ENCODE measurements around the gene PSMD5.

PSMD5 gene

DNA sequence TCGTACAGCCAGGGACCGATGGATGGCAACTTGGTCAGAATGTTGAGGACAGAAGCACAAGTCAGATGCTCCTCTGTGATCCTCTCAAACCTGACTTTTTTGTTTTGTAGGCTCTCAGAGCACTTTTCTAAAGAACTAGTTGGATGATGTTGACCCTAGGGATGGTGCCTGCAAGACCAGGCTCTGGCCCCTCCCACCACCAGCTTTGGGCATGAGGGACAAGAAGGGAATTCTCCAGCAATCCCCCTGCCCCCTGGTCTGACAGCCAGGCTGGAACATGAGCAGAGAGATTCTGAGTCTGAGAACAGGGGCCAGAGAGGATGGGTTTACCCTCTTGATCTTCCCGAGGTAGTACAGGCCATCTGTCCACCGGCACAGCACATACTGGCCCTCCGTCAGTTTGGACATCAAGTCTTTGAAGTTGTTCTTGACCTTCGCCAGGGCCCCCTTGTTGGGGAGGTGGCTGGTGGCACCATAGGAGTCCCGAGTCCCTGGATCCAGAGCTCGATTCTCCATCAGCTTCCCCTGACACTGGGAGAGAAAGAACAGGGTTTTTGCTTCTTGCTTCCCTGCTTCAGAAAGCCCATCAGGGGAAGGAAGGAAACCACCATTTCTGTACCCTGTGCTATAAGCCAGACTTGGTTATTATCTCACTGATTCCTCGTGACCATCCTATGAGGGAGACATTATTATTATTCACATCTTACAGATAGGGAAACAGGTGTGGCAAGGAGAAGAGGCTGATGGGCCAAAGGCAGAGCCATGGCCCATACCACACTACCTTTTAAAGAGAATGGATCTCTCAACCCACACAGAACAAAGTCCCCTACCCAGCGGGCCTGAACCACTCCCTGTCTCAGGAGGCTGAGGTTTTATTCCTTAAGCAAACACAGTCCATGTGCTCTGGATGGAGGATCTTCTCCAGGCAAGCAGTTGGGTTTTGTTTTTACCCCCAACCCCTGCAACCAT lies 31.8 kb upstream of the PSMD5 start:
- no peak for DNase-seq

DNA sequence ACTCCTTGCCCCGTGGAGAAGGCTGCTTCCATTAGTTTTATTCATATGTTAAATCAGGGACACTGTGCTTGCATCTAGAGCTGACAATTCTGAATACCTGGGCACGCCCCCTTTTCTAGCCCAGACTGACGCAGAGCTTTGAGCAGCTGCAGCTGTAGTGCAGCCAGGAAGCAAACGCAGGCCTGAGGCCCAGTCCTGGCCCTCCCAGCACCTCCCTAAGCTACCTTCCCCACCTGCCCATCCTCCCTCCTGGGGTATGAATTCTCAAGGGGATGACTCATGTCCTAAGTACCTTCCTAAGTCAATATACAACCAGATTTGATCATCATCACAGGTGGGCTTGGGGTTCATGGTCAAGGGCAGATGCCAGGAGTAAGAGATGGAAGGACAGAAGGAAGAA lies 30.8 kb upstream of the PSMD5 start:
- no peak for DNase-seq

DNA sequence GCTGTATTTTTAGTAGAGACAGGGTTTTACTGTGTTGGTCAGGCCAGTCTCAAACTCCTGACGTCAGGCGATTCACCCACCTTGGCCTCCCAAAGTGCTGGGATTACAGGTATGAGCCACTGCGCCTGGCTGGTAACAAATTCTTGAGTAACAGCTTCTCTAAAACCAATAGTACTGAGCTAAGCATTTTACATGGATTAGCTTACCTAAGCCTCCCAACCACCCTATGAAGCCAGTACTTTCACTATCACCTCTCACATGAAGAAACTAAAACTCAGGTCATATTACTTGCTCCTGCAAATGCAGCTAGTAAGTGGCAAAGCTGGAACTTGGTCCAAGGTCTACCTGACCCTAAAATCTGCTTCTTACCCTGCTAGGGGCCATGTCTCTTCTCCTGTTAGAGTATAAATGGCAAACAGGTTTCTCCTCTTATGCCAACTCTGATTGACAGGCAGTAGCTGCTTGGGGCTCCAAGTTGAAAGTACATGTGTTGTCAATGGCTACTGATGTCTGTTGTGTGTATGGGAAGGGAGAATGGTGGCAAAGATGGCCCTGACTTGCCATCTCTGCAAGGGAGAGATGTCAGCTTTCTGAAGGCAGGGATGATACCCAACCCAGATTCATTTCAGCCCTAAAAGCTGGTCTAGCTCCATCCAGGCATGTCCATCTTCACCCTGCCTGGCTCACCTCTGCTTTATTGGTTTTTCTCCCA lies 30.2 kb upstream of the PSMD5 start:
- DNase-seq = no peak

DNA sequence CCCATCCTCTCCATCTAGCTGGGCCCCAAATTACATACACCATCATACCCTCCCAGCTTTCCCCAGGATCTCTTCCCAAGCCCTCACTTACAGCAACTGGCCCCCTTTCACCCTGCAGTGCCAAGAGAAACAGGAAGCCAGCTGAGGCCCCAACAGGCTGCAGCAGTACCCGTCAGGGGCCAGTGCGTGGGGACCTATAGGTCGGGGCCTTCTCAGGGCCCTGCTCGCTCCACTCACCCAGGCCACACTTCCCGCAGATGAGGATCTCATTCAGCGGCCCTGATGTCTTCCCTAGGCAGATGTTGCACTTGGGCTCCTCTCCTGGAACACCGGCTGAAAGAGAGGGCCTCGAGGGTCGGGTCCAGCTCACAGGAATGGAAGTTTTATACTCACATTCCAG lies 27.5 kb upstream of the PSMD5 start:
- no peak for DNase-seq

DNA sequence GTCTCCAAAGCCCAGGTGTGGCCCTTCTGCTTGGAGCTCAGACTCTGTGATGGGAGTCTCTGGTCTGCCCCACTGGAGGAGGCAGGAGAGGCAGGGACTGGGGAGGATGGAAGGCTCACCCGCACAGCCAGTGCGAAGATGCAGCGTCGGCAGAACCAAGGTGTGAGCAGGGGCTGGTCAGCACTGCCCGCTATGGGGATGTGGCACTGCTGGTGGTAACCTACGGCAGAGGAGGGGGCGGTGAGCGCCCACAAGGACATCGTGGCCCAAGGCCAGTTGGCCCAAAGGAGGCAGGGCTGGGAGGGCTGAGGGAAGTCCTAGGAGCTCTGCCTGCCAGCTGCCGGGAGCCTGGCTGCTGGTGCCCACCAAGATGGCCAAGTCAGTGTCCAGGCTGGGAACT lies 27.0 kb upstream of the PSMD5 start:
- no peak for DNase-seq

DNA sequence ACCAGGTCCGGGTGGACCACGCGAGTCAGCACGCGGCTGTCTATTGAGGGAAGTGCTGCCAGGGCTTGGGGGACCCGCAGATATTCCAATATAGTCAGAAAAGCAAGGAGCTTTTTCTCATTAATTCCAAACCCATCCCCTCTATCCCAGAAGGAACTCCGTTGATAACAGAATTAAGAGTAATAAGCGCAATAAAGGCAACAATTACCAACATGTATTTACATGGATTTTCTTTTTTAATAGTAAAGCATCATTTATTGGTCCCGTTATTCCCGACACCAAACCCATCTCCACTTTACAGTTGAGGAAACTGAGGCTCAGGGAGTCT lies 26.6 kb upstream of the PSMD5 start:
- DNase-seq = no peak

DNA sequence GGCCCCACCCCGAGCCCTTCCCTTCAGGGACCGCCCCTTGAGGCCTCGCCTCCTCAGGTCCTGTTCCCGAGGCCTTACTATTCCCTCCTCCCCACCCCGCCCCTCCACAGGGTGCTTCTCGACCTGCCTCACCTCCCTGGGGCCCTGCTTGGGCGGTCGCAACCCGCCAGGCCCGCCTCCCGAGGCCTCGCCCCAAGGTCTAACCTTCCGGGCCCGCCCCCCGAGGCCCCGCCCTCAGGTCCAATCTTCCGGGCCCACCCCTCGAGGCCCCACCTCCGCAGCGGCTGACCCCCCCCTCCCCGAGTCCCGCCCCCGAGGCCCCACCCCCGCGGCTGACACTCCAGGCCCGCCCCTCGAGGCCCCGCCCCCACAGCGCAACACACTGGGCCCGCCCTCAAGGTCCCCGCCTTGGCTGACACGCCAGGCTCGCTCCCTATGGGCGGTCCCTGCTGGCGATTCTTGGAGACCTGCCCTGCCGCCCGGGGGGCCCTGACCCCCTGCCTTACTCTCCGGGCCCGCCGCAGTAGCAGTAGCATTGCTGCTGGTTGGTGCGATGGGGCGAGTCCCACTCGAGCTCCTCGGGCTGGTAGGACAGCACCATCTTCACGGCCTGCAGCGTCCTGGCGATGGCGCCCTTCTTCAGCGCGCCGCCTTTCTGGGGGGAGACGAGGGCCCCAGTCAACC lies 26.1 kb upstream of the PSMD5 start:
- DNase-seq = peak; percentile 97

DNA sequence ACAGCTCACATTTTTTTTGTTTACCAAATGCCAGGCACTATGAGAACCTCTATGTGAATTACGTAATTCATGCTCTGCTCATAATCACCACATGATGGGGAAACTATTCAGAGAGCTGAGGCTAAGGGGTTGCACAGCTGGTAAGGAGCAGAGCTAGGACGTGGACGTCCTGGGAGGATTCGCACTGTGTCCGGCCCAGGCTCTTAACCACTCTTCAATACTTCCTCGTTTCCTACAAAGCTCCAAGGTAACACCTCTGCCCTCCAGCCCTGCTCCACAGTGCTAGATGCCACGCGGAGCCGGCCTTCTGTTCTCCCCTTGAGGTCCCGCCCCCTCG lies 25.6 kb upstream of the PSMD5 start:
- DNase-seq = no peak

DNA sequence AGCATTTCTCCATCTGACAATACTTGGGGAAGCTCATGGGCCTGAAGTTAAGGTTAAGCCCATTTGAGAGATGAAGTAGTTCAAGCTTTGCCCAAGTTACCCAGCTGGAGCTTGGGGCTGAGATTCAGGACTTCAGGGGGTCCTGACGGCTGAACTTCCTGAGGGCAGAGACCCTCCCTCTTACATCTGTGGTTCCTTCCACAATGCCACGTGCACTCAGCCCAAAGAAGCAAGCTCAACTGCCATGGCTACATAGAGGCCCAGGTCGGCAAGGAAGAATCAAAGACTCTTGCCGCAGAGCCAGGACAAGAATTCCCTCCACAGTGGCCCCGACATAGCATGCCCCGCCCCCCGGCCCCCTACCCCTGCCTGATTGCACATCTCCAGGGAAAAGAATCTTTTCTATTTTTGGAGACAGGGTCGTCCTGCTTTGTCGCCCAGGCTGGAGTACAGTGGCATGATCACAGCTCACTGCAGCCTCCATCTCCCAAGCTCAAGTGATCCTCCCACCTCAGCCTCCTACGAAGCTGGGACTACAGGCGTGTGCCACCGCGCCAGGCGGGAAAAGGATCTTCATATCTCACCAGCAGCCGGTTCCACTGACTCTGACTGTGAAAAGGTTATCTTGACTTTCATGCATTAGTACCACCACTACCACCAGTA lies 25.1 kb upstream of the PSMD5 start:
- no peak for DNase-seq

DNA sequence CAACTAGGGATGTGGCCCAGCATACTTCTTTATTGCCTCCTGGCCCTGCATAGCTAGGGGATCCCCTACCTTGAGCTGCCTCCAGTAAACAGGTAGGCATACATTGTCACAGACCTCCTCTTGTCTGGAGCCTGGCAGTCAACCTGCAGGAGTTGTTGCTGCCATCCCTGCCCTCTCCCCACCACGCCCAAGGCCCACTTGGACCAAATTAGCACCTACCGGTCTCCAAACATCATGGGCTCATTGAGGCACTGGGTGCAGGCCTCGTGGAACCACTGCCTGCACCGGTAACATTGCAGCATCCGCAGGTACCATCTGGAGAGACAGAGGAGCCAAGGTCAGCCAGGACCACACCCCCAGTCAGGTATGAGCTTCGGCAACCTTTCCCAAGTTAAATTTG lies 23.9 kb upstream of the PSMD5 start:
- DNase-seq = no peak

DNA sequence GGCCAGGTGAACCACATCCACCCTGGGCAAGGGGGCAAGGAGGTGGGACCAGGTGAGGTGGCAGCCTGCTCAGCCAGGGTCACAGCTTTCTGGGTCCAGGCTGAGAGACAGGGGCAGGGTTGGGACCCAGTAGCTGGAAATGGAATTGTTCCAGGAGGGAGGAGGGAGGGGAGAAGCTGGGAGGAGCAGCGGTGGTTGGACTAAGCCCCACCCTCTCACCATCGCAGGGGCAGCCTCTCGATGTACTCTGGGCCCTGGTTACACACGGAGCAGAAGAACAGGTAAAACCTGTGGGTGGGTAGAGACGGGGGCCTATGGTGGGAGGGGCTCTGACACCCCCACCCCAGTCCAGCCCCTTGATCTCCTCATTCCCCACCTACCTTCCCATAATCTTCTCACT lies 23.1 kb upstream of the PSMD5 start:
- DNase-seq = no peak

DNA sequence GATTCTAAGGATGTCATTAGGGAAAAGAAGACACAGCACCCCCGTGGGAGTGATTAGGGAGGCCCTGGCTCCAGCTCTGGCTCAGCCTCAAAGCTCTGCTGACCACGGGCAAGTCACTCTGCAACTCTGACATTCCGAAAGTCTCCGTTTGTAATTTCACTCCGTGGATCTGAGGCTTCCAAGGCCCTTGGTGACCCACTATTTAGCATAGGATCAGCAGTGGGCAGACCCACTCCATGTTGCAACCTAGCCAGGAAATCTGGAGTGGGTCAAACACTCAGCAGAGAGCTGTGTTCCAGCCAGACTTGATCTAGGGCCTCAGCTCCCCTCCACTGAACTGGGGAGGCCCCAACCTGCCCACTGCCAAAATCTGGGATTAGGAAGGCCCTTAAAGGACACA lies 22.5 kb upstream of the PSMD5 start:
- no peak for DNase-seq

DNA sequence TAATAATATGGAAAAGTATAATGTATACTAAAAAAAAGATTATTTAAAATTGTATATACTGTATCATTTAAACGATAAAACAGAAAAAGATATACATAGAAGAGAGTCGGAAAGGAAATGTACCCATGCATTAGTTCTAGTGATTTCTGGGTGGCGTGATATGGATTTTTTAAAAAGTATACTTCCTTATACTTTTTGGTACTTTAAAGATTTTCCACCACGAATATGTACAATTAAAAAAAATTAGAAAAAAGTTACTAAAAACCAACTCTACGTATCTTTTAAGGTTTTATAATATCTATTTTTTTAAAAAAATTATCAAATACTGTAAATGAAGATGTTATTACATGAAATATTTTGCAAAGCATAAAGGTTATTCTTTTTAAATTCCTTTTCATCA lies 22.0 kb upstream of the PSMD5 start:
- no peak for DNase-seq

DNA sequence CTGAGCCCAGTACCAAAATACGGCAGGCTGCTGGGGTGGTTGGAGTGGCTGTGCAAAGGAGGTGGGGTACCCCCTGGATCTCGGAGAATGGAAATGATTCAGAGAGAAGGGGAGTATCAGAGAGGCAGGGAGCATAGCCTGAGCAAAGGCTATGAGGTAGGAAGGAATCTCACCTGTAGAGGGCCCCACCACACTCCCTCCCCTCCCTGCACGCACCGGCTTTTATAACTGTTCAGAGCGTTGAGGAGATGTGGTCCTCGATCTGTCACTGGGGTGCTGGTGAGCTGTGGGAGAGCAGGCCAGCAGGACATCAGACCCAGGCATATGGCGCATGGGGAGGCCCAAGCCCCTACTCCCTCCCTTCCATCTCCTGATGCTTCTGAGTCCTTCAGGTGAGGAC lies 21.1 kb upstream of the PSMD5 start:
- DNase-seq = no peak

DNA sequence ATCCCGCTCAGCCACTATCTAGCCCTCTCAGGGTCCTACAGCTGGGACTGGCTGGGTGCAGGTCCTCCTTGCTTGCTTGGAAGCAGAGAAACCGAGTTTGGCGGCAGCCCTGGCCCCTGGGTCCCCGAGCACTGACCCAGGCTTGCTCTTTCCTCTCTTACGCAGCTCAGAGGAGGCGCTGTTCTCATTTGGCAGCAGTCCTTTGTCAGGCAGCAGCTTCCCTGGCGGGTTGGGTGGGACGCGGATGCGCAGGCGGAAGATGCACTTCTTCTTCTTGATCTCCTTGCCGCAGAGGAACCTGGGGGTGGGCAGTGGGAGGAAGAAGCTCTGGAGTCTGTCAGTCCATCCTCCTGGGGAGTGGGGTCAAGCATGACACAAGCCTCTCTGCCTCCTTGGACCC lies 19.7 kb upstream of the PSMD5 start:
- no peak for DNase-seq

DNA sequence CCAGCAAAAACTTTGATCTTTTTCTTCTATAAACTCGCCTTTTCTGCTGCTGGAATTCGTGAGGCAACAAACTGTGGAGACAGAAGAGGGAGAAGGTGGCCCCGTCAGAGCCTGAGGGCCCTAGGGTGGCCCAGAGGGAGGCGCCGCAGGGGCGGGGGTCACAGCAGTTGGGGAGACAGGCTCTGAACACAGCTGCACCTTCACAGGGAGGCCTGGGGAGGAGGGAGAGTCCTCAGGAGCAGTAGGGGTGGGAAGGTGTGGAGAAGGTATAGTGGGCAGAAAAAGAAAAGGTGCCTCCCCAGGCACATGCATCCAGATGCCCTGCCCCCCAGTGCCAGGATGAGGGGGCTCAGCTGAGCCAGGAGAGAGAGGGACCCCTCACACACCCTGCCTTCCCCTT lies 19.2 kb upstream of the PSMD5 start:
- DNase-seq = no peak

DNA sequence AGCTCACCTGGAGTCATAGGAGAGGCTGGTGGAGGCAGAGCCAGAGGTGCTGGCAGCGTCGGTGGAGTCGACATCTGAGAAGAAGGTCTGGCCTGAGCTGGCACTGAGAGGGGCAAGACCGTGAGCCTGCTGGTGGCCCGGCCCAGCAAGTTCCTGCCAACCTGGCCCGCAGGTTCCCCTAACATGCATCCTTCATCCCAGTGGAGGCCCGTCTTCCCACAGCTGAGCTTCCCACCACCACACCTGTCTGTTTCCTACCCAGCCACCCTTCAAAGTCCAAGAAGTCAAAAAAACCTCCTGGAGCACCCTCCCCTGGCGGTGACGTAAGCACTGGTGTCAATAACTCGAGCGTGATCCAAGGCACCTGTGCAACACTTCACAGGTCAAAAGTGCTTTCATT lies 17.4 kb upstream of the PSMD5 start:
- DNase-seq = no peak

DNA sequence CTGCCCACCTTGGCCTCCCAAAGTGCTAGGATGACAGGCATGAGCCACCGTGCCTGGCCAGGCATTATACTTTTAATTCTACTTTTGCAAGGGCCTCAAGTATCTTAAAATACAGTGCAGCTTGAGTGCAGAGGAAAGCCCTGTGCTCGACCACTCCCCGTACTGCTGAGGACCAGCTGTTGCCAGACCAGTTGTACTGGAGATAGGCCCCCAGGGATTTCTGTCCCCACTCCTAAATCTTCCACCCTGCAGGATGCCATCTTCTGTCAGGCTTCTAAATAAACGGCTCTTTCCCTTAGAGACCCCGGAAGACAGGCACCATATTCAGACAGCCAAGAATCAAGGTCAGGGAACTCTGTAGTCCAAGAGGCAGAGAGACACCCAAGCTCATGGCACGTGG lies 16.6 kb upstream of the PSMD5 start:
- no peak for DNase-seq

DNA sequence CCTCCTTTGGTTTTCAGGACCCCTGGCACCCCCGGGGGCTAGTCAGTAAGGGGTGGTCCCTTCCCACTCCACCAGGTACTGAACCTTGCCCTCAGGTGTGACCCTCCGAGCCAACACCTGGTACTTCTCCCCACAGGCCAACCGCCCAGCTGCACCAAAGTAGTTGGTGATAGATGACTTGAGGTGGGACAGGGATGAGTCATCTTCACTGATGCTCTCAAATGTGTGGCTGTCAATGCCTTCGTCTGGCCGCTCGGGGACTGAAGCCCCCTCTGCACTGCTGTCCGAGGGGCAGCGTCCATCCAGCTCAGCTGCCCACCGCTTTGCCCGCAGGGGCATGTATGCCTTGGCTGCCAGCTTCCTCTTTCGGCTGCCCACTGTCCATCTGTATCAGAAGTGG lies 15.2 kb upstream of the PSMD5 start:
- DNase-seq = no peak

DNA sequence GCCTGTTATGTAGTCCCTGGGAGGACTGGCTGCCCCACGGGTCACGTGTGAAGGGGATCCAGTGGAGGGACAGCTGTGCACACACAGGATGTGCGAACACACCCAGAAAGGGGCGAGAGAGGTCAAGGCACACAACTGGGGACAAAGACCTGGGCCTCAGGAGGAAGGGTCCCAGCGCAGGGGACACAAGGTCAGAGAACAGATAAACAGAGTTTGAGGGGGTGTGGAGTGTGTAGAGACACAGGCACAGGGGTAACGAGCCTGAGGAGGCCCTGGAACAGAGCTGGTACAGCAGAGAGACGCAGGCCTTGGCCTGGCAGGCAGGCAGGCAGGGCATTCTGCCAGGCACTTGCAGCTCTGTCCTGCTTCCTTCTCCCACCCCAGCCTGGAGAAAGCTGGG lies 14.8 kb upstream of the PSMD5 start:
- no peak for DNase-seq

DNA sequence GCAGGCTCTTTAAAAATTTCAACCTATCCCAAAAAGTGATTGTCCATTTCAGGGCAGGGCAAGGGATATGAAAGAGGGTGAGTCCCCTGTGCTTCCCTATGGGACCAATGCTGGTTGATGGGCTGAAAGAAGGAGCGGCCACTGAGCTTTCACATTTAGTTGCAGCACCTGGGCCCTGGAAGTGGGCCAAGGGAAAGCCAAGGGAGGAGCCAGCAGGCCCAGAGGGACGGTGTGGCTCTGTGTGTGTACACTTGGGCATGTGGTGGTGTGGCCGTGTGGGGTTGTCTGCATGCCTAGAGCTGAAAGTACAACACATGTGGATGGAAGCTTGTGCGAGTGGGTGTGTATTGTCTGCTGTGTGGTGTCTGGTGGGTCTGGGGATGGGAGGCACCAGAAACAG lies 14.0 kb upstream of the PSMD5 start:
- DNase-seq = no peak

DNA sequence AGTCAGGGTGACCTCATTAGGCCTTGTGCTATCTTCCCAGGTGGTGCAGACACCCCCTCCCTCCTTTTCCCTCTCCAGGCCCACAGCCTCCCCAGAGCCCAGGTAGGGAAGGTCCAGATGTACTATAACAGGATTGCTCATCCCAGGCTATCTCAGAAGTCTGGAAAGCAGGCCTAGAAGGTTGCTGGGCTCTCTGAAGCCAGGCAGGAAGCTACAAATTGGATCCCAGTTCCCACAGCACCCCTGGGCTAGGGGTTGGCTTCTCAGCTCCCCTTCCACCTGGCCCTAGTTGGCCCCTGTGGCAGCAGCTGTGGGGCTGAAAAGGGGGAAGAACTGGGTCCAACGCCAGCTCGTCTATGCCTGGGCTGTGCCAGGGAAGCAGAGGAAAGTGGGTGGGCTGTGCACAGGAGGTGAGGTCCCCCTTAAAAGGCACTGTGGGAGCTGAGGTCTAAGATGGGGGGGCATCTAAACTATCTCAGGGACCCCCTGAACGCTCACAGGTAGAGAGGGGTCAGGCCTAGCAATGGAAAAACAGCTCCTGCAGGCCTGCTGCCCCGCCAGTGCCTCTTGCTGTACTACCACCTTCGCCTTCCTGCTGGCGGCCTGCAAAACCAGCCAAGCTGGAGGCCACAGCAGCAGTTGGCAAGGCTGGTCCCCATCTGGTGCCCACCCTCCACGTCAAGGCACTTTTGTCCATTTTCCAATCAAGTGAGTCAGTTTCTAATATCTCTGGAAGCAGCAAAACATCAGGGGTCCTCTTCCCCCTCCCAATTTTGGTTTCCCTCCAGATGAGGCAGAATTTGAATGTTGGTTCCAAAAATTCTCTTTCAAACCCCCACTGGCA lies 13.3 kb upstream of the PSMD5 start:
- peak; percentile 22 for DNase-seq

Measured in stimulated activated CD8-positive, alpha-beta memory T cell treated with anti-CD3 and anti-CD28 coated beads, Interleukin-4, amount 100 ng/mL, for 48 hours (primary cell).